Effector memory CD4-positive, alpha-beta T cell (primary cell): ENCODE data around the gene C14orf93.

Experiments used
- DNase-seq, 3 donors: peaks; one replicate each; pipeline ENCODE4 v3.0.0-alpha.2; 2020
- H3K27ac ChIP-seq: 2 replicates; pipeline ENCODE4 v1.7.0; 2013; ENCODE audit warnings: mild to moderate bottlenecking, low read length, moderate library complexity; ENCODE audit not compliant: insufficient read depth, poor library complexity, severe bottlenecking
- H3K27me3 ChIP-seq: replicated peaks from 2 replicates; pipeline ENCODE4 v1.7.0; 2013; ENCODE audit warnings: mild to moderate bottlenecking, low read length; ENCODE audit not compliant: insufficient read depth, control insufficient read depth, poor library complexity, severe bottlenecking
- H3K36me3 ChIP-seq: 2 replicates; pipeline ENCODE4 v1.7.0; 2013; ENCODE audit warnings: mild to moderate bottlenecking, low read length, moderate library complexity; ENCODE audit not compliant: control insufficient read depth, insufficient read depth
- H3K4me1 ChIP-seq: 2 replicates; pipeline ENCODE4 v1.7.0; 2013; ENCODE audit warnings: low read length, mild to moderate bottlenecking; ENCODE audit not compliant: control insufficient read depth, insufficient read depth, poor library complexity, severe bottlenecking
- H3K4me3 ChIP-seq: 2 replicates; pipeline ENCODE4 v1.7.0; 2013; ENCODE audit warnings: low read length, low read depth, mild to moderate bottlenecking; ENCODE audit not compliant: insufficient read depth, poor library complexity, severe bottlenecking
- H3K9me3 ChIP-seq: 2 replicates; pipeline ENCODE4 v1.7.0; 2013; ENCODE audit warnings: mild to moderate bottlenecking, low read length, moderate library complexity; ENCODE audit not compliant: control insufficient read depth
- total RNA-seq, 3 donors: gene quantifications; one replicate each; lab custom pipeline; 2026; lab: John Stamatoyannopoulos, UW

The C14orf93 gene
- total RNA-seq: 9.1 to 12.4 (median 9.5) reads per million in 3 donors

- Histone ChIP-seq H3K27me3 (no peaks in the 10 kb centered on the region), H3K9me3 (no peaks in the 10 kb centered on the region), H3K27ac (peak within 1 kb of the TSS; percentile 69), H3K4me3 (peak within 1 kb of the TSS; percentile 47), H3K4me1 (peaks cover 12% of the 10 kb centered on the region), H3K36me3 (no peaks in the 10 kb centered on the region)
- peak; percentile 47 to 71 (median 56) for DNase-seq
Observed at GRCh38 chr14:23009939-23010726, at the start of gene C14orf93. C14orf93 (minus strand) TSS chr14:23010143; CDS start chr14:22999023, 11,120 bp downstream.

GRCh38 chr14:23058654-23059504 is 48.9 kb upstream of the C14orf93 start:
- no peak for DNase-seq
- H3K27me3 ChIP-seq: no peaks in the 10 kb centered on the region
- H3K4me3 ChIP-seq: no peak overlapping the region
- H3K27ac ChIP-seq: no peak overlapping the region
- no peaks in the 10 kb centered on the region for H3K9me3 ChIP-seq
- peaks cover 50% of the 10 kb centered on the region for H3K36me3 ChIP-seq
- H3K4me1 ChIP-seq: peaks cover 11% of the 10 kb centered on the region

- peak; percentile 69 to 78 (median 72) for DNase-seq
- H3K27me3 ChIP-seq: no peaks in the 10 kb centered on the region
- H3K36me3 ChIP-seq: peaks cover 41% of the 10 kb centered on the region
- H3K4me3 ChIP-seq: peak overlapping the region; percentile 83
- peaks cover 11% of the 10 kb centered on the region for H3K4me1 ChIP-seq
- H3K27ac ChIP-seq: no peak overlapping the region
- H3K9me3 ChIP-seq: no peaks in the 10 kb centered on the region
Observed at GRCh38 chr14:23057757-23058653, 48.1 kb upstream of the C14orf93 start.

GRCh38 chr14:23056956-23057756 is 47.2 kb upstream of the C14orf93 start, which contains the start of gene CDH24:
CDH24 (minus strand) TSS chr14:23057520; CDS start chr14:23055733, 1,787 bp downstream.
- H3K36me3 ChIP-seq: peaks cover 33% of the 10 kb centered on the region
- H3K9me3 ChIP-seq: no peaks in the 10 kb centered on the region
- H3K27me3 ChIP-seq: no peaks in the 10 kb centered on the region
- H3K4me1 ChIP-seq: peaks cover 11% of the 10 kb centered on the region
- peak; percentile 50 to 66 (median 53) for DNase-seq
- peak within 1 kb of the TSS; percentile 83 for H3K4me3 ChIP-seq
- H3K27ac ChIP-seq: no peak within 1 kb of the TSS

GRCh38 chr14:23056145-23056955 is 46.4 kb upstream of the C14orf93 start:
- peak overlapping the region; percentile 83 for H3K4me3 ChIP-seq
- H3K27me3 ChIP-seq: no peaks in the 10 kb centered on the region
- H3K9me3 ChIP-seq: no peaks in the 10 kb centered on the region
- no peak overlapping the region for H3K27ac ChIP-seq
- peaks cover 27% of the 10 kb centered on the region for H3K36me3 ChIP-seq
- peak; percentile 36 to 54 (median 47) for DNase-seq
- peaks cover 11% of the 10 kb centered on the region for H3K4me1 ChIP-seq

GRCh38 chr14:23055621-23056144 is 45.7 kb upstream of the C14orf93 start:
- Histone ChIP-seq H3K36me3 (peaks cover 20% of the 10 kb centered on the region), H3K4me1 (peaks cover 11% of the 10 kb centered on the region), H3K27me3 (no peaks in the 10 kb centered on the region), H3K4me3 (no peak overlapping the region), H3K9me3 (no peaks in the 10 kb centered on the region), H3K27ac (no peak overlapping the region)
- no peak for DNase-seq

GRCh38 chr14:23055147-23055550 is 45.2 kb upstream of the C14orf93 start:
- Histone ChIP-seq H3K36me3 (peaks cover 15% of the 10 kb centered on the region), H3K4me3 (no peak overlapping the region), H3K27ac (no peak overlapping the region), H3K9me3 (no peaks in the 10 kb centered on the region), H3K4me1 (peaks cover 11% of the 10 kb centered on the region), H3K27me3 (no peaks in the 10 kb centered on the region)
- DNase-seq: no peak

- Histone ChIP-seq H3K9me3 (no peaks in the 10 kb centered on the region), H3K27ac (no peak overlapping the region), H3K27me3 (no peaks in the 10 kb centered on the region), H3K4me3 (no peak overlapping the region), H3K4me1 (peaks cover 11% of the 10 kb centered on the region), H3K36me3 (peaks cover 7% of the 10 kb centered on the region)
- no peak for DNase-seq
Observed at GRCh38 chr14:23054000-23054811, 44.3 kb upstream of the C14orf93 start.
